Suprapubic skin (tissue), 3 donors: ENCODE measurements around the gene TOP2B.

ENCODE experiments used
- CTCF ChIP-seq, 2 donors: fragments of 200-600 bp in 1 of 2; fragments of 450-650 bp in 1 of 2; sonication (generic) in 1 of 2; IDR thresholded peaks; one replicate each; pipeline ENCODE4 v1.5.1; 2016 to 2019; ENCODE audit warnings: antibody characterized with exemption in 2 of 2, mild to moderate bottlenecking in 1 of 2, moderate library complexity in 1 of 2
- POLR2AphosphoS5 ChIP-seq, 3 donors: sonication (generic); formaldehyde crosslinking; IDR thresholded peaks; one replicate each; pipeline ENCODE4 v1.6.1; 2017; ENCODE audit warnings: antibody characterized with exemption in 3 of 3

- TF ChIP-seq CTCF (IDR thresholded peaks at IDR 0.05), result no peak
- no peak for TF ChIP-seq POLR2AphosphoS5 (IDR thresholded peaks at IDR 0.05)
Observed at GRCh38 chr3:25578059-25578458, 86.6 kb downstream of the TOP2B start.
